Endodermal cell (in vitro differentiated cells): ENCODE measurements around the gene COP1. TPM values are rescaled to one million over a fixed set of nuclear protein-coding genes. Genes with fewer than 3 reads are reported as not detected.
A peak's percentile ranks its signal among the peaks of the same experiment; 100 is the strongest.

Experiments
- DNase-seq: peaks from one replicate; pipeline ENCODE4 v3.0.0-alpha.2; 2017
- H3K27ac ChIP-seq: 2 replicates; pipeline ENCODE4 v1.5.1; 2013; ENCODE audit warnings: mild to moderate bottlenecking, low read depth, low read length, moderate library complexity
- H3K27me3 ChIP-seq: 2 replicates; pipeline ENCODE4 v1.6.1; 2013; ENCODE audit warnings: mild to moderate bottlenecking, low read length, moderate library complexity; ENCODE audit not compliant: insufficient read depth, control insufficient read depth, poor library complexity, severe bottlenecking
- H3K36me3 ChIP-seq: 2 replicates; pipeline ENCODE4 v1.7.0; 2013; ENCODE audit warnings: mild to moderate bottlenecking, low read length, moderate library complexity; ENCODE audit not compliant: control insufficient read depth, insufficient read depth
- H3K4me1 ChIP-seq: one replicate; pipeline ENCODE4 v1.7.0; 2013; ENCODE audit warnings: low read length; ENCODE audit not compliant: control insufficient read depth, insufficient read depth
- H3K4me3 ChIP-seq: 2 replicates; pipeline ENCODE4 v1.5.1; 2013; ENCODE audit warnings: mild to moderate bottlenecking, low read length, moderate library complexity
- H3K9ac ChIP-seq: 2 replicates; pipeline ENCODE4 v1.6.1; 2013; ENCODE audit warnings: mild to moderate bottlenecking, low read length, moderate library complexity; ENCODE audit not compliant: poor library complexity, severe bottlenecking; ENCODE audit errors: extremely low read depth
- H3K9me3 ChIP-seq: 2 replicates; pipeline ENCODE4 v1.6.1; 2013; ENCODE audit warnings: mild to moderate bottlenecking, low read length, moderate library complexity; ENCODE audit not compliant: control insufficient read depth
- H3K27ac Mint-ChIP-seq: 2 replicates; pipeline ENCODE4 v1.8.0; 2020; ENCODE audit warnings: mixed read lengths
- H3K27me3 Mint-ChIP-seq: 2 replicates; pipeline ENCODE4 v1.8.0; 2021; ENCODE audit warnings: mild to moderate bottlenecking, mixed read lengths; ENCODE audit not compliant: insufficient read depth
- H3K36me3 Mint-ChIP-seq: 2 replicates; pipeline ENCODE4 v1.8.0; 2020; ENCODE audit warnings: low read depth, mixed read lengths
- H3K4me1 Mint-ChIP-seq: 2 replicates; pipeline ENCODE4 v1.8.0; 2020; ENCODE audit warnings: mixed read lengths
- H3K4me3 Mint-ChIP-seq: 2 replicates; pipeline ENCODE4 v1.8.0; 2020; ENCODE audit warnings: mild to moderate bottlenecking, moderate library complexity, mixed read lengths
- H3K9me3 Mint-ChIP-seq: 2 replicates; pipeline ENCODE4 v1.8.0; 2020; ENCODE audit warnings: mild to moderate bottlenecking, mixed read lengths
- WGBS, 2 experiments: methylation state at CpG; one replicate each; pipeline versions ENCODE4 v1.1.5 to v1.1.7; 2013; ENCODE audit warnings: missing lambda C conversion rate in 2 of 2, mixed read lengths in 1 of 2; ENCODE audit not compliant: insufficient coverage in 1 of 2, insufficient read length in 1 of 2; 5-methylcytosine and 5-hydroxymethylcytosine counted together
- total RNA-seq, 2 donors: library from RNA; stranded (reverse); fragmentation: NEBNext Ultra II Directional in 1 of 2; extraction: Animal tissue kit (Norgen Biotek cat#: 25700) in 1 of 2; gene quantifications; 2 replicates in 1 of 2; 3 replicates in 1 of 2; pipeline ENCODE4 v1.2.1, GENCODE V29; 2021
- TF ChIP-seq, protein P1 (sequence below): fragments of 200-600 bp; sonication (generic); conservative IDR thresholded peaks from 2 replicates; pipeline ENCODE4 v1.5.0; 2021; ENCODE audit warnings: antibody characterized with exemption, mild to moderate bottlenecking

Gene COP1
- total RNA-seq, 2 donors from 2014 or later, result 70.1 to 70.6 TPM

DNA sequence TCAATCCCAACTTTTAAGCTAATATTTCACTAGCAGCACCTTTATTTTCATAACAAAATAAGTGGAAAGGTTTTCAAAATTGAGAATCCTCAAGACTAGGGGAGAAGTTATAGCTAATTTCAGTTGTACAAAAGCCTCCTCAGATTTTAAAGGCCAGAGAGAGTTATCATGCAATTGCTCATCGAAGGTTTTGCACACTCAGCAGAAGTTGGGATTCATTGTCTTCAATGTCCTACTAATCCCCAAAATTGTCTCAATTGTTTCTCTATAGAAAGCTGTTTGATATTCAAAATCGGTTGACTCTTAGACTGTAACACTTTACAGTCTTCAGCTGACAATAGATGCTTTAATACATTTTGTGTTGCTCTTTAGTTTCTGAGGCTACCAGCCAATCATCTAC is 293.0 kb downstream of the COP1 start:
- no peak overlapping the region for H3K27ac ChIP-seq
- H3K4me3 ChIP-seq, result no peak overlapping the region
- peaks cover 10% of the 10 kb centered on the region for H3K36me3 ChIP-seq
- H3K27ac Mint-ChIP-seq, result no peak overlapping the region
- H3K27me3 Mint-ChIP-seq, result peaks cover 83% of the 10 kb centered on the region
- no peak for DNase-seq
- peaks cover 15% of the 10 kb centered on the region for H3K4me1 ChIP-seq
- peaks cover 34% of the 10 kb centered on the region for H3K9me3 ChIP-seq
- no peak overlapping the region for H3K9ac ChIP-seq
- H3K4me3 Mint-ChIP-seq, result no peak overlapping the region
- H3K27me3 ChIP-seq, result no peaks in the 10 kb centered on the region
- TF ChIP-seq, protein P1, sequence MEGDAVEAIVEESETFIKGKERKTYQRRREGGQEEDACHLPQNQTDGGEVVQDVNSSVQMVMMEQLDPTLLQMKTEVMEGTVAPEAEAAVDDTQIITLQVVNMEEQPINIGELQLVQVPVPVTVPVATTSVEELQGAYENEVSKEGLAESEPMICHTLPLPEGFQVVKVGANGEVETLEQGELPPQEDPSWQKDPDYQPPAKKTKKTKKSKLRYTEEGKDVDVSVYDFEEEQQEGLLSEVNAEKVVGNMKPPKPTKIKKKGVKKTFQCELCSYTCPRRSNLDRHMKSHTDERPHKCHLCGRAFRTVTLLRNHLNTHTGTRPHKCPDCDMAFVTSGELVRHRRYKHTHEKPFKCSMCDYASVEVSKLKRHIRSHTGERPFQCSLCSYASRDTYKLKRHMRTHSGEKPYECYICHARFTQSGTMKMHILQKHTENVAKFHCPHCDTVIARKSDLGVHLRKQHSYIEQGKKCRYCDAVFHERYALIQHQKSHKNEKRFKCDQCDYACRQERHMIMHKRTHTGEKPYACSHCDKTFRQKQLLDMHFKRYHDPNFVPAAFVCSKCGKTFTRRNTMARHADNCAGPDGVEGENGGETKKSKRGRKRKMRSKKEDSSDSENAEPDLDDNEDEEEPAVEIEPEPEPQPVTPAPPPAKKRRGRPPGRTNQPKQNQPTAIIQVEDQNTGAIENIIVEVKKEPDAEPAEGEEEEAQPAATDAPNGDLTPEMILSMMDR, result no peak
- peaks cover 25% of the 10 kb centered on the region for H3K36me3 Mint-ChIP-seq
- peaks cover 31% of the 10 kb centered on the region for H3K4me1 Mint-ChIP-seq
- WGBS, 2 experiments, result 75 to 87% methylated on average over 2 of the region's 2 CpGs
- H3K9me3 Mint-ChIP-seq, result peaks cover 24% of the 10 kb centered on the region

DNA sequence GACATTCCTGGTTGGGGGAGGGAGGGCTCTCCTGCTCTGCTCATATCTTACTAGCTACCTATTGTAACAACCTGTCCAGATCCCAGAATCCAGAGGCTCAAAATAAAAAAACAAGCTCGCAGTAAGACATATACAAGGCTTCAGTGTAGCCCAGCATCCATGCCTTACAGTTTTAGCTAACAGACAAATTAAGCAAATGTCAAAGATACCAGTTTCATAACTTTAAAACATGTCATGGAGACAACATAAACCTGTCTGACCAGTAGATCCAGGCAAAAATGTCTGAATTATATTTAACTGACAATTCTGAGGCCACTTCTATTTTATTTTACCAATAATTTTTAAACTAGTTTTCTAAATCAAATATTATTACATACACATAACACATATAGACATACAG is 295.9 kb downstream of the COP1 start:
- Mint-ChIP-seq H3K36me3 (peaks cover 30% of the 10 kb centered on the region), H3K4me3 (no peak overlapping the region), H3K27ac (no peak overlapping the region), H3K9me3 (peaks cover 24% of the 10 kb centered on the region), H3K27me3 (peaks cover 86% of the 10 kb centered on the region), H3K4me1 (peaks cover 14% of the 10 kb centered on the region)
- Histone ChIP-seq H3K4me3 (peak overlapping the region; percentile 37), H3K27ac (no peak overlapping the region), H3K27me3 (no peaks in the 10 kb centered on the region), H3K9me3 (peaks cover 39% of the 10 kb centered on the region), H3K9ac (no peak overlapping the region), H3K4me1 (peaks cover 7% of the 10 kb centered on the region), H3K36me3 (peaks cover 10% of the 10 kb centered on the region)
- 90 to 100% methylated on average over 1 of the region's 1 CpG for WGBS, 2 experiments
- no peak for DNase-seq
- TF ChIP-seq, protein P1, result no peak

DNA sequence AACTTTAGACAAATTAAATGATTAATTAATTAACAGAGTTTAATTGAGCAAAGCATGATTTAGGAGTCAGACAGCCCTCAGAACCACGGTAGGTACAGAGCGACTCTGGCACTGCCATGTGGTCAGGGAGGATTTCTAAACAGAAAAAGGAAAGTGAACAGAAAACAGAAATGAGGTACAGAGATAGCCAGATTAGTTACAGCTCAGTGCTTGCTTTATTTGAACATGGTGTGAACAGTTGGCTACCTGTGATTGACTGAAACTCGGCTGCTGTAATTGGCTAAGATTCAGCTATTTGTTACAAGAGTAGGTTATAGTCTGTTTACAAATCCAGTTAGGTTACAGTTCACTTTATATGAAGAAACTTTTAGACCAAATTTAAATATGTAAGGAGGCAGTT is 300.7 kb downstream of the COP1 start:
- Mint-ChIP-seq H3K4me3 (no peak overlapping the region), H3K4me1 (peaks cover 41% of the 10 kb centered on the region), H3K9me3 (peaks cover 23% of the 10 kb centered on the region), H3K36me3 (peaks cover 22% of the 10 kb centered on the region), H3K27ac (no peak overlapping the region), H3K27me3 (peaks cover 84% of the 10 kb centered on the region)
- DNase-seq, result peak; percentile 20
- Histone ChIP-seq H3K27ac (no peak overlapping the region), H3K9ac (no peak overlapping the region), H3K27me3 (no peaks in the 10 kb centered on the region), H3K9me3 (peaks cover 27% of the 10 kb centered on the region), H3K4me3 (no peak overlapping the region), H3K36me3 (peaks cover 10% of the 10 kb centered on the region), H3K4me1 (peaks cover 23% of the 10 kb centered on the region)
- TF ChIP-seq, protein P1, result no peak
- 94 to 100% methylated on average over 3 of the region's 3 CpGs for WGBS, 2 experiments
